Stimulated activated CD4-positive, alpha-beta T cell treated with anti-CD3 and anti-CD28 coated beads, Interleukin-4, amount 100 ng/mL, for 24 hours (primary cell): Measurements from ENCODE around the gene LPP.

Experiments used
- DNase-seq: peaks from one replicate; pipeline ENCODE4 v3.0.0-alpha.2; 2020

Gene LPP

GRCh38 chr3:188867691-188868265 lies 713.8 kb downstream of the LPP start:
- no peak for DNase-seq

- DNase-seq, result no peak
Measured at GRCh38 chr3:188868803-188869202, 714.8 kb downstream of the LPP start.

- no peak for DNase-seq
Measured at GRCh38 chr3:188869628-188870027, 715.7 kb downstream of the LPP start.

- DNase-seq, result no peak
Measured at GRCh38 chr3:188870431-188870830, 716.5 kb downstream of the LPP start.

GRCh38 chr3:188874576-188874975 lies 720.6 kb downstream of the LPP start:
- no peak for DNase-seq

GRCh38 chr3:188875413-188875812 lies 721.5 kb downstream of the LPP start:
- no peak for DNase-seq

- no peak for DNase-seq
Measured at GRCh38 chr3:188876370-188876769, 722.4 kb downstream of the LPP start.

- no peak for DNase-seq
Measured at GRCh38 chr3:188877381-188877780, 723.4 kb downstream of the LPP start.

- no peak for DNase-seq
Measured at GRCh38 chr3:188878076-188878475, 724.1 kb downstream of the LPP start.

- DNase-seq, result no peak
Measured at GRCh38 chr3:188881954-188882641, 728.1 kb downstream of the LPP start.

- DNase-seq, result no peak
Measured at GRCh38 chr3:188884299-188885043, 730.5 kb downstream of the LPP start.

GRCh38 chr3:188888321-188889053 lies 734.5 kb downstream of the LPP start:
- DNase-seq, result no peak

GRCh38 chr3:188889054-188889491 lies 735.1 kb downstream of the LPP start:
- DNase-seq, result no peak

- DNase-seq, result no peak
Measured at GRCh38 chr3:188890572-188891270, 736.8 kb downstream of the LPP start.

GRCh38 chr3:188899881-188900280 lies 745.9 kb downstream of the LPP start:
- DNase-seq, result no peak

GRCh38 chr3:188900421-188900951 lies 746.5 kb downstream of the LPP start:
- DNase-seq, result no peak

GRCh38 chr3:188901126-188901525 lies 747.2 kb downstream of the LPP start:
- DNase-seq, result no peak

GRCh38 chr3:188901671-188902287 lies 747.8 kb downstream of the LPP start:
- no peak for DNase-seq

- DNase-seq, result no peak
Measured at GRCh38 chr3:188904670-188905069, 750.7 kb downstream of the LPP start.

- no peak for DNase-seq
Measured at GRCh38 chr3:188905547-188905946, 751.6 kb downstream of the LPP start.

GRCh38 chr3:188906236-188906635 lies 752.3 kb downstream of the LPP start:
- no peak for DNase-seq
